ENCODE measurements around the gene M6PR. TPM values are rescaled to one million over a fixed set of nuclear protein-coding genes. Genes with fewer than 3 reads are reported as not detected.

M6PR gene
- total and polyA plus RNA-seq, 2 of the 8 experiments (the other 6 are each of a cell fraction or from before 2014, with no cell fraction given) = 106 to 122 TPM

- TF ChIP-seq CHD7 (IDR thresholded peaks at IDR 0.05; ENCODE audit: insufficient replicate concordance, low read length) (no peak), CHD2 (IDR thresholded peaks at IDR 0.05; ENCODE audit: low read length) (no peak), YY1 (IDR thresholded peaks at IDR 0.05; ENCODE audit: low read depth, low read length) (no peak), KDM4A (IDR thresholded peaks at IDR 0.05; ENCODE audit: low read depth, low read length, severe bottlenecking) (no peak), CEBPB (IDR thresholded peaks at IDR 0.05; ENCODE audit: low read depth, low read length) (no peak), ATF3 (IDR thresholded peaks at IDR 0.05; ENCODE audit: insufficient read depth, low read depth, low read length) (no peak)
Observed at GRCh38 chr12:8993827-8994226, 44.4 kb upstream of the M6PR start (continued).

All from H1 (cell line).